ENCODE data around the gene VOPP1.

- TF ChIP-seq, protein P1, sequence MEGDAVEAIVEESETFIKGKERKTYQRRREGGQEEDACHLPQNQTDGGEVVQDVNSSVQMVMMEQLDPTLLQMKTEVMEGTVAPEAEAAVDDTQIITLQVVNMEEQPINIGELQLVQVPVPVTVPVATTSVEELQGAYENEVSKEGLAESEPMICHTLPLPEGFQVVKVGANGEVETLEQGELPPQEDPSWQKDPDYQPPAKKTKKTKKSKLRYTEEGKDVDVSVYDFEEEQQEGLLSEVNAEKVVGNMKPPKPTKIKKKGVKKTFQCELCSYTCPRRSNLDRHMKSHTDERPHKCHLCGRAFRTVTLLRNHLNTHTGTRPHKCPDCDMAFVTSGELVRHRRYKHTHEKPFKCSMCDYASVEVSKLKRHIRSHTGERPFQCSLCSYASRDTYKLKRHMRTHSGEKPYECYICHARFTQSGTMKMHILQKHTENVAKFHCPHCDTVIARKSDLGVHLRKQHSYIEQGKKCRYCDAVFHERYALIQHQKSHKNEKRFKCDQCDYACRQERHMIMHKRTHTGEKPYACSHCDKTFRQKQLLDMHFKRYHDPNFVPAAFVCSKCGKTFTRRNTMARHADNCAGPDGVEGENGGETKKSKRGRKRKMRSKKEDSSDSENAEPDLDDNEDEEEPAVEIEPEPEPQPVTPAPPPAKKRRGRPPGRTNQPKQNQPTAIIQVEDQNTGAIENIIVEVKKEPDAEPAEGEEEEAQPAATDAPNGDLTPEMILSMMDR (IDR thresholded peaks at IDR 0.05; ENCODE audit: insufficient read depth, low read length, poor library complexity, severe bottlenecking), result no peak
- TF ChIP-seq EZH2phosphoT487 (conservative IDR thresholded peaks at IDR 0.05; ENCODE audit: low read length), result no peak
These were observed 83.4 kb downstream of the VOPP1 start for GRCh38 chr7:55488804-55489340.
